Activated naive CD8-positive, alpha-beta T cell treated with anti-CD3 and anti-CD28 coated beads, Interleukin-2, amount 50 U/mL, for 16 hours (primary cell): Measurements from ENCODE around the gene EVA1C.
"Not testable (repeated sequence)": the region's sequence is repeated elsewhere in the genome, so short reads cannot be mapped to it uniquely, and the experiment has no call there.

ENCODE experiments used
- DNase-seq: peaks from one replicate; pipeline ENCODE4 v3.0.0-alpha.2; 2020; ENCODE audit warnings: low read depth, low spot score

The EVA1C gene

DNA sequence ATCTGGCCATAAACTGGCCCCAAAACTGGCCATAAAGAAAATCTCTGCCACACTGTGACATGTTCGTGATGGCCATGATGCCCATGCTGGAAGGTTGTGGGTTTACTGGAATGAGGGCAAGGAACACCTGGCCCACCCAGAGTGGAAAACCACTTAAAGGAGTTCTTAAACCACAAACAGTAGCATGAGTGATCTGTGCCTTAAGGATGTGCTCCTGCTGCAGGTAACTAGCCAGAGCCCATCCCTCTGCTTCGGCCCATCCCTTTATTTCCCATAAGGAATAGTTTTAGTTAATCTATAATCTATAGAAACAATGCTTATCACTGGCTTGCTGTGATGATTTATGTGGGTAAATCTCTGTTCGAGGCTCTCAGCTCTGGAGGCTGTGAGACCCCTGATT is 50.1 kb downstream of the EVA1C start:
- DNase-seq: not testable (repeated sequence)

DNA sequence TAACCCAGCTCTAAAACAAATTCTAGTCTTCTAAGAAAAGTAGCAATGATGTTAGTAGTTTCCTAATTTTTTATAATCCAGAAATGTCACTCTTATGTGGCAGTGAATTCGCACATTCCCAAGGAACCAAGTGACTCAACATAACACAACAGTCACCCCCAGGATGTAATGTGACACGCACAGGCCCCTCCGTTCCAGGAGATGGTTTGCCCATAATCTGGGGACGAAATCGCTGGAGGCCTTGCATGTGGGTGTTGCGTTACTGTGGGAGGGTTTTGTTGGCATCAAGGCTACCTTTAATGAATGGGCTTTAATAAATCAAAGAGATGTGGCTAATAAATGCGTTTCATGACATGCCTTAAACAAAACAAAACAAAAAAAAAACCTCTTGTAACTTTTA is 50.9 kb downstream of the EVA1C start:
- no peak for DNase-seq

GRCh38 chr21:32463889-32464300 is 51.4 kb downstream of the EVA1C start:
- no peak for DNase-seq

DNA sequence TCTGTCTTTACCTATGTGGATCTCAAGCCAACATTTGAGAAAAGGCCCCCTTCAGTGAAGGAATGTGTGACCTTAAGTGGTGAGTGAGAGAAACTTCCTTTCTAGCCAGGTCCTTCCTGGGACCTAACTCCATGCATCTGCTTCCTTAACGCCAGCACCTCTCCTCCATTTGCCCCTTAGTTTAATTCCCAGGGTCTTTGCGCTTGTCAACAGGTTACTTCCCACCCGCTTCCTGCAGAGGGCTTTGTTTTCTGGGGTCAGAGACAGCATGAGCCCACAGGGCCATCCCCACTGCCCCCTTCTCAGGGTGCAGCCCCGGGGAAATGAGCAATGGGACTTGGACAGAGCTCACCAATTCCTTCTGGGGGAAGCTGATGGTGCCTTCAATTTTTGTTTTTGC is 54.8 kb downstream of the EVA1C start:
- no peak for DNase-seq

GRCh38 chr21:32468681-32469111 is 56.2 kb downstream of the EVA1C start:
- DNase-seq: no peak

DNA sequence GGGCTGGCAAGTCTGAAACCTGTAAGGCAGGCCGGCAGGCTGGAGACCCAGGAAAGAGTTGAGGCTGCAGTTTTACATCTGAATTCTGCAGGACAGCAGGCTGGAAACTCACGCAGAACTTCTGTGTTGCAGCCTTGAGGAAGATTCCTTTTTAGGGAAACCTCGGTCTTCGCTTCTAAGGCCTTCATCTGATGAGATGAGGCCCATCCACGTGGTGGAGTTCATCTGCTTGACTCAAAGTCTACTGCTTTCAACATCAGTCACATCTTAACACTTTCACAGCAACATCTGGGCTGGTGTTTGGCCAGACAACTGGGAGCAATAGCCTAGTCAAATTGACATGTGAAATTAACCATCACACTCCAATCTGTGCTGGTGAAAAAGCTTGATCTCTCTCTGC is 57.1 kb downstream of the EVA1C start:
- DNase-seq: no peak

DNA sequence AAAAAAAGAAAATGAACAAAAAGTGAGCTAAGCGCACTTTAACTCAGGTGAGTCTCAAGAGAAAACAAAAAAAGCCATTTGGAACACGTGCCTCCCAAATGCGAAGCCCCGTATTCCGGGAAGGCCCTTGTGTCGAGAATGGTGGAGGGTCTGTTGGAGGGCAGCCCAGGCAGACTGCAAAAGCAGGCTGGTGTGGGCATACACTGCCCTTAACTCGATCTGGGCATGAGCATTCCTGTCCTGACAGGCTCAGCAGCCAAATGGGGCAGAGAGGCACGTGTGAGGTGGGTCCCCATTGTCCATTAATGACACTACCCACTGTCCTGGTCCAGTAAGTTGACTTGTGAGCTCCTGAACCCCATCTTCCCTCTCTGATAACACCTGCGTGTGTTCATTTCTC is 57.7 kb downstream of the EVA1C start:
- no peak for DNase-seq

DNA sequence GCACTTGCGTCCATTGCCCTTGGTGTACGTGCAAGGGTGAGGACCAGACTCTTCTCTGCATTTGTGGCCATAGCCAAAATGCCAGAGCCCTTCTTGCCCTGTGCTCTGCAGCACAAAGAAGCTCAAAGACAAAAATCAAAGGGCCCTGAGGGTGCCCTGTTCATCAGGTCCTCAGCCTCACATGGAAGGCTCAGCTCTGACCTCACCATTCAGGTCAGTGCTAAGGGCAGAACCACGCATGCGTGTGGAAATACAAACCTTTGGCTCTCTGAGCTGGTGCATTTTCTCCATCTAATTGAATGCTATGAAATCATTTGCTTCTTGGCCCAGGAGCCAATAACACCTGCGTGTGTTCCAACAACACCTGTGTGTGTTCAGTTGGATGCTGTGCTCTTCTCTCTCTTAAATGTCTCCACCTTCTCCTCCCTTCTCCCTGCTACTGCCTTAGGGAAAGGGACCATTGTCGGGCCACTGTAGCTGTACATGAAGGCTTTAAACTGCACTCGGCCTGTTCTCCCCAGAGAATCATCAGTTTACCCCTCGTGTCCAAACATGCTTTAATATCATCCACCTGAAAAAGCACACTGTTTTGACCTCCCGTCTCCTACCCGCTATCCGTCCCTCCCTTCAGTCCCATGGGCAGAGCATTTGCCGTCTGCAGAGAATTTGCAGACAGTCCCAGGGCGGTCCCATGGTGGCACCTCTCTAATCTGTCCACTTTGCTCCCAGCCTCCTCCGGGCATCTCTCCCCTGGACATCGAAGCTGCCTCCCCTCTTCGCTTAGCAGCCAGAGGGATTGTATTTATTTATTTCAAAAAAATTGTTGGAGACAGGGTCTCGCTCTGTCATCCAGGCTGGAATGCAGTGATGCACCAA is 60.6 kb downstream of the EVA1C start:
- no peak for DNase-seq

- DNase-seq: no peak
These were observed 61.9 kb downstream of the EVA1C start for GRCh38 chr21:32474179-32475059.

DNA sequence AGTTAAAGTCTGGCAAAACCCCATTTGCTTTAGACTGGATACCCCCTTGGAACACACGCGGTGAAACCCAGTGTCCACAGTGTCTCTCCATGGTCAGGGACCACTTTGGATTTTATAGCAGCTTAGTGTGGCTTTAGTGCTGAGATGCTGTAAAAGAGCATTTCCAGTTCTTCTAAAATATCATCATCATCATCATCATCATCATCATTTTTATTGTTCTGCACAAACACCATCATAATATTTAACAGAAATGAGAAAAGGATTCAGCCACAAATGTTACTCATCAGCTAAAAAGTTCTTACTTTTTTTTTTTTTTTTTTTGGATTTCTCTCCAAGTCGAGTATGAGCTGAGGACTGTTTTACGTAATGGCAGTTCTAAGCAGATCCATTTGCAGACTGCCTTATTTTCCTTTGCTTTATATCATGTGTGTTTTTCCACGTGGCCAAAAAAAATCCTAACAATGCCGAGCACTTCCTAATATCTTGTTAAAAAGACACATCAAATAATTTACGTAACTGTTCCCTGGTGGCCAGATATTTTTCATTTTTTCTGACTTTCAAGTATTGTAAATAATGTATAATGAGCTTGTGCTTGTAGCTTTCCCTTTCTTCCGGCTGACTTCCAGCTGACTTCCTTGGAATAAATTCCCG is 62.8 kb downstream of the EVA1C start:
- no peak for DNase-seq

- no peak for DNase-seq
These were observed 64.3 kb downstream of the EVA1C start for GRCh38 chr21:32476661-32477423.

GRCh38 chr21:32477424-32477745 is 64.9 kb downstream of the EVA1C start:
- DNase-seq: no peak

DNA sequence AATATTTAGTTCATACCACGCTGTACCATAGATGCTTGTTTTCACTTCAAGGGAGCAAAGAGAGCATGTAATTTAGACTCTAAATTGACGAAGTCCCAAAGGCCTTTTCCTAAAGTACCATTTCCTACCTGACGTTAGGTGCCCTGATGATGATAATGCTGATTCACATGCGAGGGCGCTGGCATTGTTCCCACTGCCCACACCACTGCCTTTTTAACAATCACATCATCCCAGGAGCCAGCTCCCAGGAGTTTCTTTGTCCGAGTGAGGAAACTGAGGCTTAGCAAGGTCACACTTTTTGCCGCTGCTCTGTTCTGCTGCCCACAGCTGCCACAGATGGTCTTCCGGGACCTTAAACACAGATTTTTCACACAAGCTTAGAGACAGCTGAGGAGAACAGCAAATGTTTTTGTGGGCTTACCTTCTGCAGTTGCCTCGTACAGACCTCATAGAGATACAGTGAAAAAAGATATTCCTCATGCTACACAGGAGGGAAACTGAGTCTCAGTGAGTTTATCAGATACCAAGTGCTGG is 69.4 kb downstream of the EVA1C start:
- no peak for DNase-seq

GRCh38 chr21:32482565-32483292 is 70.2 kb downstream of the EVA1C start:
- no peak for DNase-seq

- DNase-seq: no peak
These were observed 70.7 kb downstream of the EVA1C start for GRCh38 chr21:32483293-32483595.

DNA sequence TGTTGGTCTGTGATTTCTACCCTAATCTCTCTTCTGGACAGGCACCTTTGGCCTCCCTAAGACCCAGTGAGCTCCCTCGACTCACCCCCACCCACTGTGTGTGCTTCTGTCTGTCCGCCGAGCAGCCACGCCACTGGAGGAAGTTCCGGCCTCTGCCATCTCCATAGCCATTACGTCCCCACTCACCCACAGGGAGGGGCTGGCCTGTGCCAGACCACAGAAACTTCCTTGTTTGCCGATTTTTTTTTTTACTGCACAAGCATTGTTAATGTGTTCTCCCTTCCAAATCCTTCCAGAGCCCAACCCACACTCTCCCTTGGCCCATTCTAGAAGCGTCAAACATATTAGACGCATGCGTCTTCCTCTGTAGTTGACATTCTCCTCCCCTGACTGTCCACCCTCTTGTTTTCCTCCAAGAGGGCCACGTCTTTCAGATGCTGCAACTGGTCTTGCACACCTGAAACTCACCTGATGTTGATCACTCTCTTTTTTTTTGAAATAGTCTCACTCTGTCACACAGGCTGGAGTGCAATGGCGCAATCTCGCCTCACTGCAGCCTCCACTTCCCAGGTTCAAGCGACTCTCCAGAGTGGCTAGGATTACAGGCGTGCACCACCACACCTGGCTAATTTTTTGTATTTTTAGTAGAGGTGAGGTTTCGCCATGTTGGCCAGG is 72.3 kb downstream of the EVA1C start:
- no peak for DNase-seq

GRCh38 chr21:32492376-32492775 is 79.9 kb downstream of the EVA1C start:
- no peak for DNase-seq

GRCh38 chr21:32494934-32495709 is 82.6 kb downstream of the EVA1C start:
- DNase-seq: no peak

- no peak for DNase-seq
These were observed 84.1 kb downstream of the EVA1C start for GRCh38 chr21:32496568-32496967.
